ENCODE measurements around the gene GPR137B. TPM values are rescaled to one million over a fixed set of nuclear protein-coding genes. Genes with fewer than 3 reads are reported as not detected.

Gene GPR137B
- total and polyA plus RNA-seq, 4 donors: 21.6 to 52.1 (median 38.4) TPM

DNA sequence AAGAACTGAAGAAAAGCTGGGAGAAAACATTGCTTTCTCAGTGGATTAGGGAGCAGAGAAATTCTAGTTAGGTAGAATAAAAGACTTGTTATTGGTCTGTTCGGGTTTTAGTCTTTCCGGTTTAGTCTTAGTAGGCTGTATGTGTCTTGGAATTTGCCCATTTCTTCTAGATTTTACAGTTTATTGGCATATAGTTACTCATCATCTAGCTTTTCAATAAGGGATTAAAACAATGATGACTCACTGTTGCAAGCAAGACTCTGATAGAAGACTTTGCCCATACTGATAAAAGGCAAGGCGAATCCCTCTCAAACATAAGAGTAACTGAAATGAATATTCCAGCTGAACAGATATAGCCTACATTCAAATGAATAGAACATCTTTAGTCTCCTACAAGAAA is 62.3 kb downstream of the GPR137B start:
- whole genome bisulfite sequencing (ENCODE audit: insufficient coverage): no CpG with 5 or more reads among the region's 3 CpGs
- Histone ChIP-seq H3K4me3 (ENCODE audit: low read depth, low read length) (no peak overlapping the region), H3K36me3 (ENCODE audit: control insufficient read depth, insufficient read depth, low read length) (no peaks in the 10 kb centered on the region), H3K4me1 (ENCODE audit: control insufficient read depth, insufficient read depth, low read length) (peaks cover 10% of the 10 kb centered on the region), H3K27me3 (ENCODE audit: control insufficient read depth, insufficient read depth, low read length) (no peaks in the 10 kb centered on the region), H3K27ac (ENCODE audit: low read depth, low read length) (peak overlapping the region; percentile 3), H3K9me3 (ENCODE audit: control insufficient read depth, insufficient read depth, low read length) (peaks cover 6% of the 10 kb centered on the region)
- peak in 1 of 6 donors; percentile 3 for DNase-seq (ENCODE audit: low read depth in 4 of 6, low spot score in 6 of 6)

DNA sequence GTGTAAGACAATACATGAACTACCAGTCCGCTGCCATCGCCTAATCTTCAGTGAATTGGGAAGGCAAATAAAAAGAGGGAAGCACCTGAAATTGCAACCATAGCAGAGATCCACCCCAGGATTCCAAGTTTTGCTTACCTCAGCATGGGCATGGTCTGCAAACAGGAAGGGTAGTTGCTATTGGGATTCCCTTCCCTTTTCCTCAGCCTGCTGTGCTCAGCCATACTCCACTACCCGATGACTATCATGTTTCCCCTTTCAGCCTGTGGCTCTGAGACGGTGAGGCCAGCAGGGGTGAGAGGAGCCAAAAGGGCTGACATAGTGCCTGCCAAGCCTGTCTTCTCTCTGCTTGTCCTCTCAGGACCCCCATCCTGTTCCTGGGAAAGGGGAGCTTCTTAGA is 64.2 kb downstream of the GPR137B start:
- peaks cover 6% of the 10 kb centered on the region for H3K9me3 ChIP-seq (ENCODE audit: control insufficient read depth, insufficient read depth, low read length)
- H3K4me1 ChIP-seq (ENCODE audit: control insufficient read depth, insufficient read depth, low read length): peaks cover 10% of the 10 kb centered on the region
- DNase-seq (ENCODE audit: low read depth in 4 of 6, low spot score in 6 of 6): peak in 3 of 6 donors; percentile 6 to 45 (median 9)
- WGBS (ENCODE audit: insufficient coverage): no CpG with 5 or more reads among the region's 4 CpGs
- H3K36me3 ChIP-seq (ENCODE audit: control insufficient read depth, insufficient read depth, low read length): no peaks in the 10 kb centered on the region
- peak overlapping the region; percentile 74 for H3K27ac ChIP-seq (ENCODE audit: low read depth, low read length)
- no peaks in the 10 kb centered on the region for H3K27me3 ChIP-seq (ENCODE audit: control insufficient read depth, insufficient read depth, low read length)
- H3K4me3 ChIP-seq (ENCODE audit: low read depth, low read length): no peak overlapping the region

DNA sequence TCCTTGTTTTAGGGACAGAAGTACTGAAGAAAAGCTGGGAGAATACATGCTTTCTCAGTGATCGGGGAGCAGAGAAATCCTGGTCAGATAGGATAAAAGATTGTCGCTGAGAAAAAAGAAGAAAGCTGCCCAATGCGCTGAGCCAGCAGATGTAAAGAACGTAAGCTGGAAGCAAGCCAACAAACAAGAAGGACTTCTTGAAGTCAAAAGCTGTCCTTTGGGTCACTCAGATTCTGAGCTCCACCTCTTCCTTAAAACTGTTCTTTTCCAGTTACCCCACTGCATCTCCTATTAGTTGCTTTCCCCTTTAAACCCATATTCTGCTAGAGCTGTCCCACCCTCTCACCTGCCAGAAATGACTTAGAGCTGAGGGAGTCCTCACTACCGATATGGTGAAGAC is 64.8 kb downstream of the GPR137B start:
- H3K4me1 ChIP-seq (ENCODE audit: control insufficient read depth, insufficient read depth, low read length): peaks cover 10% of the 10 kb centered on the region
- peak overlapping the region; percentile 74 for H3K27ac ChIP-seq (ENCODE audit: low read depth, low read length)
- 40% methylated on average over 4 of the region's 5 CpGs for WGBS (ENCODE audit: insufficient coverage)
- H3K27me3 ChIP-seq (ENCODE audit: control insufficient read depth, insufficient read depth, low read length): no peaks in the 10 kb centered on the region
- no peak overlapping the region for H3K4me3 ChIP-seq (ENCODE audit: low read depth, low read length)
- no peaks in the 10 kb centered on the region for H3K36me3 ChIP-seq (ENCODE audit: control insufficient read depth, insufficient read depth, low read length)
- peak in 4 of 6 donors; percentile 6 to 66 (median 26) for DNase-seq (ENCODE audit: low read depth in 4 of 6, low spot score in 6 of 6)
- H3K9me3 ChIP-seq (ENCODE audit: control insufficient read depth, insufficient read depth, low read length): peaks cover 3% of the 10 kb centered on the region

DNA sequence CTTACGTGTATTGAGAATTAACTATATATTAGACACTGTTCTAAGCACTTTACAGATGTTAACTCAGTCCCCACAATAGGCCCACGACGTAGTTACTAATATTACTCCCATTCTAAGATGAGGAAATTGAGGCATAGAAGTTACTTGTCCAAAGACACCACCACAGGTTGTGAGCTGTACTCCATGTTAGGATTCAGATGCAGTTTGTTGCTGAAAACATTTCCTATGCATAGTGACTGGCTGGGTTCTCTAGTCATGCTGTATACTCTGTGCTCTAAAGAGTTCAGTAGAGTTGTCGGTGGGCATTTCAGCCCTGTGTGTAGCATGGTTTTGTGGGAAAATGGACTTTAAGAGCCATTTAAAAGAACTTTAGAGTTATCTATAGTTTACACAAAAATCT is 65.2 kb downstream of the GPR137B start:
- WGBS (ENCODE audit: insufficient coverage): no CpG with 5 or more reads among the region's 4 CpGs
- H3K27me3 ChIP-seq (ENCODE audit: control insufficient read depth, insufficient read depth, low read length): no peaks in the 10 kb centered on the region
- no peak overlapping the region for H3K4me3 ChIP-seq (ENCODE audit: low read depth, low read length)
- H3K36me3 ChIP-seq (ENCODE audit: control insufficient read depth, insufficient read depth, low read length): no peaks in the 10 kb centered on the region
- H3K9me3 ChIP-seq (ENCODE audit: control insufficient read depth, insufficient read depth, low read length): no peaks in the 10 kb centered on the region
- no peak for DNase-seq (ENCODE audit: low read depth in 4 of 6, low spot score in 6 of 6)
- peaks cover 10% of the 10 kb centered on the region for H3K4me1 ChIP-seq (ENCODE audit: control insufficient read depth, insufficient read depth, low read length)
- peak overlapping the region; percentile 74 for H3K27ac ChIP-seq (ENCODE audit: low read depth, low read length)

DNA sequence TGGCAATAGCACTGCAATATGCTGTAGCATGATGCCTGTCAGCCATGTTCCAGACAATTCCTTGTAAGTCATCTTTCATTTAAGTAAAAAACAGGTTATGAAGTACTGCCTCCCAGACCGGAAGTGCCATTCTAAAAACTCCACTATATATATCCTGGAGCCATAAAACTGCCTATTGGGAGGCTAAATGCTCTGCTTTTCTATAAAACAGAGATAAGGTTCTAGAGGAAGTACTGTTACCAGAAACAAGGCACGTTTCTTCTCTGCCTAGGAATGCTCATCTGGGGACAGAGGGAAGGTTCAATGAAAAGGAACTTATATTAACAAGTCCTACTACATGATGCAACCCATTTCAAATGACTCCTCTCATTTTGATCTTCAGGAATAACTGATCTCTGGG is 66.8 kb downstream of the GPR137B start:
- peaks cover 10% of the 10 kb centered on the region for H3K4me1 ChIP-seq (ENCODE audit: control insufficient read depth, insufficient read depth, low read length)
- no peak overlapping the region for H3K27ac ChIP-seq (ENCODE audit: low read depth, low read length)
- DNase-seq (ENCODE audit: low read depth in 4 of 6, low spot score in 6 of 6): no peak
- H3K27me3 ChIP-seq (ENCODE audit: control insufficient read depth, insufficient read depth, low read length): no peaks in the 10 kb centered on the region
- no peaks in the 10 kb centered on the region for H3K9me3 ChIP-seq (ENCODE audit: control insufficient read depth, insufficient read depth, low read length)
- no peak overlapping the region for H3K4me3 ChIP-seq (ENCODE audit: low read depth, low read length)
- no peaks in the 10 kb centered on the region for H3K36me3 ChIP-seq (ENCODE audit: control insufficient read depth, insufficient read depth, low read length)
- WGBS (ENCODE audit: insufficient coverage): no CpG with 5 or more reads among the region's 2 CpGs

DNA sequence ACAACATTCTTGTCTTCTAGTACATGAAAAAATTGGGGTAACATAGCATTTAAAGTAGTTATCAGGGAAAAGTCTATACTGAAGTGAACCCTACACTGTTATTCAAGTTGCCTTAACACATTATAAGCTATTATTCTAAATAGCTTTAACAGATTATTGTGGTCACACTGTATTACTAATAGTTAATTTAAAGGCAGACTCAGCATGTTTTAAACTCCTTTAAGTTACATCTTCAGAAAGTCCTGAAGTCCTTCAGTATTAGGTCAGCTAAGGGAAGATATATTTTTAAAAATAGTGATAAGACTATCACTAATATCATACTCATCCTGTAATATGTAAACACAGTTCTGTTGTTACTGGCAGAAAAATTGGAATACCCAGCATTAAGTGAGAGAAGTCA is 67.4 kb downstream of the GPR137B start:
- no peak for DNase-seq (ENCODE audit: low read depth in 4 of 6, low spot score in 6 of 6)
- Histone ChIP-seq H3K27ac (ENCODE audit: low read depth, low read length) (no peak overlapping the region), H3K27me3 (ENCODE audit: control insufficient read depth, insufficient read depth, low read length) (no peaks in the 10 kb centered on the region), H3K4me1 (ENCODE audit: control insufficient read depth, insufficient read depth, low read length) (peaks cover 10% of the 10 kb centered on the region), H3K36me3 (ENCODE audit: control insufficient read depth, insufficient read depth, low read length) (no peaks in the 10 kb centered on the region), H3K4me3 (ENCODE audit: low read depth, low read length) (no peak overlapping the region), H3K9me3 (ENCODE audit: control insufficient read depth, insufficient read depth, low read length) (no peaks in the 10 kb centered on the region)

DNA sequence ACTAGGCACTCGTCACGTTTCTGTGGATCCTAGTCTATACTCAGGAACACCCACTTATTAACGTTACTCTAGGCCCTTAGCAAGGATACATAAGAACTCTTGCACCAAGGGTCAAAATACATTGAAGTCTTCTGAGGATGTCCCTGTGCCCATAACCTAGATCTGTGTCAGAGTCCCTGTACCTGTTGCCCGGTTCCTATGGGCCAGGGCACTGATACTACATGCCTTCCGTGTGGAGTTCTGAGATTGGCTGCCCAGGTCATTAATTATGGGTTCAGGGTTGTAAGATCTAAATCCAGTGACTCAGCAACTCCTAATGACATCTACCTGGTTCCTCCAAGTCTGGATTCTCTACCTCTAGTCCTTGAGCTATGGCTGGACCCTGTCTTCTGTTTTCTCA is 69.5 kb downstream of the GPR137B start:
- peaks cover under 1% of the 10 kb centered on the region for H3K4me1 ChIP-seq (ENCODE audit: control insufficient read depth, insufficient read depth, low read length)
- no peak for DNase-seq (ENCODE audit: low read depth in 4 of 6, low spot score in 6 of 6)
- H3K4me3 ChIP-seq (ENCODE audit: low read depth, low read length): no peak overlapping the region
- no peaks in the 10 kb centered on the region for H3K9me3 ChIP-seq (ENCODE audit: control insufficient read depth, insufficient read depth, low read length)
- 83% methylated on average over 3 of the region's 5 CpGs for WGBS (ENCODE audit: insufficient coverage)
- no peaks in the 10 kb centered on the region for H3K27me3 ChIP-seq (ENCODE audit: control insufficient read depth, insufficient read depth, low read length)
- no peak overlapping the region for H3K27ac ChIP-seq (ENCODE audit: low read depth, low read length)
- H3K36me3 ChIP-seq (ENCODE audit: control insufficient read depth, insufficient read depth, low read length): no peaks in the 10 kb centered on the region

DNA sequence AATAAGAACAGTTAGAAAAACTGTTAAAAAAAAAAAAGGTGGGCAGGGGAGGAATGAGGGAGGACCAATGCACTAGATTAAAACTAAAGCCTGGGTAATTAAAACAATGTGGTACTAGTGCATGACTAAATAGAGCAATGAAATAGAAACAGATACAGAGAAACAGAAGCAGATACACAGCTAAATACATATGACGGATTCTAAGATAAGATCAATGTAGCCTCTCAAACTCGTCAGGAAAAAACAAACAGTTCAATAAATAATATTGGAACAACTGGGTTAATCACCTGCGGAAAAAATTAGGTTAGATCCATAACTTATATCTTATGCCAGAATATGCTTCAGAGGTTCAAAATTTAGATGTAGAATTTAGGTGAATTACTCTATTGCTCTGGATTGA is 71.2 kb downstream of the GPR137B start:
- WGBS (ENCODE audit: insufficient coverage): no CpG with 5 or more reads among the region's 3 CpGs
- Histone ChIP-seq H3K27me3 (ENCODE audit: control insufficient read depth, insufficient read depth, low read length) (no peaks in the 10 kb centered on the region), H3K4me3 (ENCODE audit: low read depth, low read length) (no peak overlapping the region), H3K27ac (ENCODE audit: low read depth, low read length) (no peak overlapping the region), H3K36me3 (ENCODE audit: control insufficient read depth, insufficient read depth, low read length) (no peaks in the 10 kb centered on the region), H3K9me3 (ENCODE audit: control insufficient read depth, insufficient read depth, low read length) (no peaks in the 10 kb centered on the region), H3K4me1 (ENCODE audit: control insufficient read depth, insufficient read depth, low read length) (no peaks in the 10 kb centered on the region)
- no peak for DNase-seq (ENCODE audit: low read depth in 4 of 6, low spot score in 6 of 6)

DNA sequence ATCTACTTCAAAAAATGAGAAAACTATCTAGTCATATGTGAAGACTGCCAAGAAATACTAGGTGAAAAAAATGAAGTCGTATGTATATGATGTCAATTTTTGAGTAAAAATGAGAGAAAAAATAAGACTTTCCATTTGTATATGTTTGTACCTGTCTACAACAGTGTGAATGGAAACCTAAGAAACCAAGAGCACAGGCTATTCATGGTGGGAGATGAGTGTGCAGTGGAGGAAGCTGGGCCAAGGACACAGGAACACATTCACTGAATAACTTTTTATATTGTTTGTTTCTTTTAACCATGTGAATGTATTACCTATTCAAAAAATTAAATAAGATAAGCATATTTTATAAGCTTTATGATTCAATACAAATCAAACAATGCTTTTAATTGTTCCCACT is 72.4 kb downstream of the GPR137B start:
- Histone ChIP-seq H3K27me3 (ENCODE audit: control insufficient read depth, insufficient read depth, low read length) (no peaks in the 10 kb centered on the region), H3K4me1 (ENCODE audit: control insufficient read depth, insufficient read depth, low read length) (no peaks in the 10 kb centered on the region), H3K27ac (ENCODE audit: low read depth, low read length) (no peak overlapping the region), H3K4me3 (ENCODE audit: low read depth, low read length) (no peak overlapping the region), H3K9me3 (ENCODE audit: control insufficient read depth, insufficient read depth, low read length) (no peaks in the 10 kb centered on the region), H3K36me3 (ENCODE audit: control insufficient read depth, insufficient read depth, low read length) (no peaks in the 10 kb centered on the region)
- no peak for DNase-seq (ENCODE audit: low read depth in 4 of 6, low spot score in 6 of 6)
- WGBS (ENCODE audit: insufficient coverage): no CpG with 5 or more reads among the region's 1 CpG

DNA sequence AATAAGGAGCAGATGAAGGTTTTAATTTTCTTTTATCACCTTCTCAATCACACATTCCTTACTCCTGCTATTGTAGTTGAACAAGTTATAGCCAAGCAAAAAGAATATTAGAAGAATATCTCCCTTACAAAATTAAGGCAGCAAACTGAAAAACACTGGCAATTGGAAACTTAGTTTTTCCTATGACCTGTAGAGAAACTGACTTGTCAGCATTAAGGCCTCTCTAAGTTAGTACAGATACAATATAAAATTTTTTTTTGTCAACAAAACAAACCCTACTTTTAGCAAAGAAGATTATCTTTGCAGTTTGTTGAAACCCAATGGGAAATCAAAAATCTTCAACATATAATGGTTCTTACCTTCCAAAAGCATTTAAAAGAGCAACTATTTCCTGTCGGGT is 78.1 kb downstream of the GPR137B start:
- no CpG with 5 or more reads among the region's 1 CpG for WGBS (ENCODE audit: insufficient coverage)
- no peaks in the 10 kb centered on the region for H3K4me1 ChIP-seq (ENCODE audit: control insufficient read depth, insufficient read depth, low read length)
- H3K9me3 ChIP-seq (ENCODE audit: control insufficient read depth, insufficient read depth, low read length): no peaks in the 10 kb centered on the region
- H3K4me3 ChIP-seq (ENCODE audit: low read depth, low read length): no peak overlapping the region
- H3K36me3 ChIP-seq (ENCODE audit: control insufficient read depth, insufficient read depth, low read length): no peaks in the 10 kb centered on the region
- DNase-seq (ENCODE audit: low read depth in 4 of 6, low spot score in 6 of 6): no peak
- no peaks in the 10 kb centered on the region for H3K27me3 ChIP-seq (ENCODE audit: control insufficient read depth, insufficient read depth, low read length)
- H3K27ac ChIP-seq (ENCODE audit: low read depth, low read length): no peak overlapping the region

Measured in spinal cord (tissue), 10 donors.